ENCODE data around the gene BABAM2.
"Not testable (repeated sequence)": the region's sequence is repeated elsewhere in the genome, so short reads cannot be mapped to it uniquely, and the experiment has no call there.

BABAM2 gene

GRCh38 chr2:28367667-28368356 is 477.3 kb downstream of the BABAM2 start:
- DNase-seq, result no peak

GRCh38 chr2:28368357-28368798 is 477.8 kb downstream of the BABAM2 start:
- no peak for DNase-seq

- no peak for DNase-seq
Observed at GRCh38 chr2:28369358-28369757, 478.8 kb downstream of the BABAM2 start.

- no peak for DNase-seq
Observed at GRCh38 chr2:28370354-28370753, 479.8 kb downstream of the BABAM2 start.

GRCh38 chr2:28371728-28372127 is 481.2 kb downstream of the BABAM2 start:
- not testable (repeated sequence) for DNase-seq

- no peak for DNase-seq
Observed at GRCh38 chr2:28373854-28374253, 483.3 kb downstream of the BABAM2 start.

- DNase-seq, result no peak
Observed at GRCh38 chr2:28374331-28374730, 483.8 kb downstream of the BABAM2 start.

- DNase-seq, result no peak
Observed at GRCh38 chr2:28375236-28375635, 484.7 kb downstream of the BABAM2 start.

- DNase-seq, result no peak
Observed at GRCh38 chr2:28375742-28376631, 485.5 kb downstream of the BABAM2 start.

GRCh38 chr2:28377195-28377816 is 486.8 kb downstream of the BABAM2 start:
- DNase-seq, result no peak

- no peak for DNase-seq
Observed at GRCh38 chr2:28377984-28378678, 487.6 kb downstream of the BABAM2 start.

GRCh38 chr2:28378679-28379584 is 488.4 kb downstream of the BABAM2 start:
- DNase-seq, result no peak

- DNase-seq, result no peak
Observed at GRCh38 chr2:28380219-28380618, 489.7 kb downstream of the BABAM2 start.

- DNase-seq, result no peak
Observed at GRCh38 chr2:28381225-28382180, 491.0 kb downstream of the BABAM2 start.

- no peak for DNase-seq
Observed at GRCh38 chr2:28382755-28383154, 492.2 kb downstream of the BABAM2 start.

- no peak for DNase-seq
Observed at GRCh38 chr2:28387082-28387960, 496.8 kb downstream of the BABAM2 start.

Data from NCI-H2029 treated with DMSO at 0.1 percent for 48 hours (cell line).